ENCODE measurements around the gene IZUMO1.
A peak's percentile ranks its signal among the peaks of the same experiment; 100 is the strongest.

IZUMO1 gene

GRCh38 chr19:48737360-48737998 is 9.2 kb downstream of the IZUMO1 start:
- H3K4me3 ChIP-seq (ENCODE audit: insufficient read depth, low read depth, low read length): no peak overlapping the region
- peaks cover 25% of the 10 kb centered on the region for H3K27me3 ChIP-seq (ENCODE audit: control insufficient read depth, insufficient read depth, low read length, poor library complexity, severe bottlenecking)
- H3K4me1 ChIP-seq (ENCODE audit: control insufficient read depth, insufficient read depth, low read length): peaks cover 5% of the 10 kb centered on the region
- H3K9me3 ChIP-seq (ENCODE audit: control insufficient read depth, low read length): no peaks in the 10 kb centered on the region
- WGBS, 2 experiments: 78 to 84% methylated on average over 22 of the region's 22 CpGs
- H3K36me3 ChIP-seq (ENCODE audit: control insufficient read depth, insufficient read depth, low read length): no peaks in the 10 kb centered on the region
- no peak overlapping the region for H3K27ac ChIP-seq (ENCODE audit: insufficient read depth, low read depth, low read length, poor library complexity, severe bottlenecking)

GRCh38 chr19:48735031-48735615 is 11.6 kb downstream of the IZUMO1 start:
- peak overlapping the region; percentile 66 for H3K4me3 ChIP-seq (ENCODE audit: insufficient read depth, low read depth, low read length)
- H3K9me3 ChIP-seq (ENCODE audit: control insufficient read depth, low read length): no peaks in the 10 kb centered on the region
- no peaks in the 10 kb centered on the region for H3K36me3 ChIP-seq (ENCODE audit: control insufficient read depth, insufficient read depth, low read length)
- peaks cover 4% of the 10 kb centered on the region for H3K4me1 ChIP-seq (ENCODE audit: control insufficient read depth, insufficient read depth, low read length)
- H3K27me3 ChIP-seq (ENCODE audit: control insufficient read depth, insufficient read depth, low read length, poor library complexity, severe bottlenecking): peaks cover 13% of the 10 kb centered on the region
- WGBS, 2 experiments: 2% methylated on average over 38 of the region's 38 CpGs
- no peak overlapping the region for H3K27ac ChIP-seq (ENCODE audit: insufficient read depth, low read depth, low read length, poor library complexity, severe bottlenecking)

- 94 to 96% methylated on average over 9 of the region's 9 CpGs for WGBS, 2 experiments
- peak overlapping the region; percentile 66 for H3K4me3 ChIP-seq (ENCODE audit: insufficient read depth, low read depth, low read length)
Measured at GRCh38 chr19:48734625-48735024, 12.1 kb downstream of the IZUMO1 start.

GRCh38 chr19:48731452-48731851 is 15.3 kb downstream of the IZUMO1 start:
- WGBS, 2 experiments: 90 to 96% methylated on average over 4 of the region's 4 CpGs
- no peak overlapping the region for H3K27ac ChIP-seq (ENCODE audit: insufficient read depth, low read depth, low read length, poor library complexity, severe bottlenecking)
- no peaks in the 10 kb centered on the region for H3K9me3 ChIP-seq (ENCODE audit: control insufficient read depth, low read length)
- H3K4me3 ChIP-seq (ENCODE audit: insufficient read depth, low read depth, low read length): no peak overlapping the region
- no peaks in the 10 kb centered on the region for H3K36me3 ChIP-seq (ENCODE audit: control insufficient read depth, insufficient read depth, low read length)
- H3K4me1 ChIP-seq (ENCODE audit: control insufficient read depth, insufficient read depth, low read length): no peaks in the 10 kb centered on the region
- no peaks in the 10 kb centered on the region for H3K27me3 ChIP-seq (ENCODE audit: control insufficient read depth, insufficient read depth, low read length, poor library complexity, severe bottlenecking)

More at GRCh38 chr19:48734625-48735024, 12.1 kb downstream of the IZUMO1 start:
- Histone ChIP-seq H3K4me1 (ENCODE audit: control insufficient read depth, insufficient read depth, low read length) (no peaks in the 10 kb centered on the region), H3K9me3 (ENCODE audit: control insufficient read depth, low read length) (no peaks in the 10 kb centered on the region), H3K36me3 (ENCODE audit: control insufficient read depth, insufficient read depth, low read length) (no peaks in the 10 kb centered on the region), H3K27ac (ENCODE audit: insufficient read depth, low read depth, low read length, poor library complexity, severe bottlenecking) (no peak overlapping the region), H3K27me3 (ENCODE audit: control insufficient read depth, insufficient read depth, low read length, poor library complexity, severe bottlenecking) (peaks cover 8% of the 10 kb centered on the region)

- Histone ChIP-seq H3K27ac (ENCODE audit: insufficient read depth, low read depth, low read length, poor library complexity, severe bottlenecking) (no peak overlapping the region), H3K9me3 (ENCODE audit: control insufficient read depth, low read length) (no peaks in the 10 kb centered on the region)
- 95% methylated on average over 77 of the region's 77 CpGs for WGBS, 2 experiments
Measured at GRCh38 chr19:48728911-48729664, 17.6 kb downstream of the IZUMO1 start.

GRCh38 chr19:48726556-48726955 is 20.2 kb downstream of the IZUMO1 start:
- H3K36me3 ChIP-seq (ENCODE audit: control insufficient read depth, insufficient read depth, low read length): no peaks in the 10 kb centered on the region
- no peak overlapping the region for H3K27ac ChIP-seq (ENCODE audit: insufficient read depth, low read depth, low read length, poor library complexity, severe bottlenecking)
- H3K27me3 ChIP-seq (ENCODE audit: control insufficient read depth, insufficient read depth, low read length, poor library complexity, severe bottlenecking): no peaks in the 10 kb centered on the region
- no peak overlapping the region for H3K4me3 ChIP-seq (ENCODE audit: insufficient read depth, low read depth, low read length)
- no peaks in the 10 kb centered on the region for H3K9me3 ChIP-seq (ENCODE audit: control insufficient read depth, low read length)
- H3K4me1 ChIP-seq (ENCODE audit: control insufficient read depth, insufficient read depth, low read length): no peaks in the 10 kb centered on the region
- WGBS, 2 experiments: 91 to 94% methylated on average over 2 of the region's 2 CpGs

More at GRCh38 chr19:48728911-48729664, 17.6 kb downstream of the IZUMO1 start:
- Histone ChIP-seq H3K27me3 (ENCODE audit: control insufficient read depth, insufficient read depth, low read length, poor library complexity, severe bottlenecking) (no peaks in the 10 kb centered on the region), H3K4me1 (ENCODE audit: control insufficient read depth, insufficient read depth, low read length) (no peaks in the 10 kb centered on the region), H3K36me3 (ENCODE audit: control insufficient read depth, insufficient read depth, low read length) (no peaks in the 10 kb centered on the region), H3K4me3 (ENCODE audit: insufficient read depth, low read depth, low read length) (no peak overlapping the region)

- 65 to 66% methylated on average over 11 of the region's 11 CpGs for WGBS, 2 experiments
Measured at GRCh38 chr19:48724796-48725753, 21.6 kb downstream of the IZUMO1 start.

GRCh38 chr19:48722196-48722708 is 24.5 kb downstream of the IZUMO1 start:
- Histone ChIP-seq H3K27me3 (ENCODE audit: control insufficient read depth, insufficient read depth, low read length, poor library complexity, severe bottlenecking) (no peaks in the 10 kb centered on the region), H3K4me3 (ENCODE audit: insufficient read depth, low read depth, low read length) (no peak overlapping the region), H3K4me1 (ENCODE audit: control insufficient read depth, insufficient read depth, low read length) (peaks cover 10% of the 10 kb centered on the region), H3K36me3 (ENCODE audit: control insufficient read depth, insufficient read depth, low read length) (no peaks in the 10 kb centered on the region), H3K9me3 (ENCODE audit: control insufficient read depth, low read length) (no peaks in the 10 kb centered on the region), H3K27ac (ENCODE audit: insufficient read depth, low read depth, low read length, poor library complexity, severe bottlenecking) (no peak overlapping the region)
- WGBS, 2 experiments: 94 to 95% methylated on average over 11 of the region's 11 CpGs

More at GRCh38 chr19:48724796-48725753, 21.6 kb downstream of the IZUMO1 start:
- H3K27me3 ChIP-seq (ENCODE audit: control insufficient read depth, insufficient read depth, low read length, poor library complexity, severe bottlenecking): no peaks in the 10 kb centered on the region
- no peak overlapping the region for H3K4me3 ChIP-seq (ENCODE audit: insufficient read depth, low read depth, low read length)
- H3K27ac ChIP-seq (ENCODE audit: insufficient read depth, low read depth, low read length, poor library complexity, severe bottlenecking): no peak overlapping the region
- H3K9me3 ChIP-seq (ENCODE audit: control insufficient read depth, low read length): no peaks in the 10 kb centered on the region
- H3K36me3 ChIP-seq (ENCODE audit: control insufficient read depth, insufficient read depth, low read length): no peaks in the 10 kb centered on the region
- H3K4me1 ChIP-seq (ENCODE audit: control insufficient read depth, insufficient read depth, low read length): no peaks in the 10 kb centered on the region

GRCh38 chr19:48720613-48721296 is 26.0 kb downstream of the IZUMO1 start:
- no peaks in the 10 kb centered on the region for H3K36me3 ChIP-seq (ENCODE audit: control insufficient read depth, insufficient read depth, low read length)
- peak overlapping the region; percentile 57 for H3K27ac ChIP-seq (ENCODE audit: insufficient read depth, low read depth, low read length, poor library complexity, severe bottlenecking)
- no peaks in the 10 kb centered on the region for H3K9me3 ChIP-seq (ENCODE audit: control insufficient read depth, low read length)
- H3K27me3 ChIP-seq (ENCODE audit: control insufficient read depth, insufficient read depth, low read length, poor library complexity, severe bottlenecking): no peaks in the 10 kb centered on the region
- H3K4me3 ChIP-seq (ENCODE audit: insufficient read depth, low read depth, low read length): peak overlapping the region; percentile 62
- WGBS, 2 experiments: 1% methylated on average over 42 of the region's 42 CpGs
- H3K4me1 ChIP-seq (ENCODE audit: control insufficient read depth, insufficient read depth, low read length): peaks cover 21% of the 10 kb centered on the region

Data from ectodermal cell (in vitro differentiated cells).